Mucosa of descending colon (tissue), 3 donors: ENCODE results near the gene ATP5ME. TPM values are rescaled to one million over a fixed set of nuclear protein-coding genes. Genes with fewer than 3 reads are reported as not detected.

Source experiments
- ATAC-seq: fragments of 200-7000 bp; cut with Tn5 transposase; one replicate; pipeline ENCODE4 v1.9.1; 2020; ENCODE audit warnings: mild to moderate bottlenecking, moderate library complexity
- DNase-seq, 3 donors: peaks; one replicate each; pipeline ENCODE4 v3.0.0-alpha.2; 2020
- H3K36me3 ChIP-seq: fragments of 200-600 bp; one replicate; pipeline ENCODE4 v1.8.0; 2021; ENCODE audit warnings: low read depth, mild to moderate bottlenecking
- H3K4me1 ChIP-seq: fragments of 200-600 bp; one replicate; pipeline ENCODE4 v1.8.0; 2021; ENCODE audit warnings: low read depth, mild to moderate bottlenecking
- H3K4me3 ChIP-seq: fragments of 200-600 bp; one replicate; pipeline ENCODE4 v1.8.0; 2021; ENCODE audit warnings: mild to moderate bottlenecking
- H3K9me3 ChIP-seq: fragments of 200-600 bp; one replicate; pipeline ENCODE4 v1.8.0; 2021; ENCODE audit warnings: mild to moderate bottlenecking
- intact Hi-C, 2 donors: fragments of 100-400 bp; cut with DNase I in 1 of 2; cut with micrococcal nuclease in 1 of 2; formaldehyde crosslinking; loops; one replicate each; pipeline versions ENCODE4 v1.11.0 to v1.11.1; 2022; cut with DNase I, micrococcal nuclease
- total RNA-seq, 3 donors: library from RNA; stranded (reverse); fragmentation: NEBNext Ultra II Directional in 2 of 3; extraction: Animal tissue kit (Norgen Biotek cat#: 25700) in 2 of 3; gene quantifications; one replicate each; pipeline versions ENCODE4 v1.2.1 to v1.2.4, GENCODE V29; 2021 to 2023
- TF ChIP-seq, protein P1 (sequence below): fragments of 200-600 bp; IDR thresholded peaks from one replicate; pipeline ENCODE4 v1.8.0; 2022; ENCODE audit warnings: antibody characterized with exemption, mild to moderate bottlenecking
- donor health status: DM: no; HTN: no; CAD: no; lungs with moderate emphysema.
- donor health status: DM: no; HTN: no; CAD: no.
- donor health status: DM: no; HTN: yes; CAD: no.

ATP5ME gene
- total RNA-seq, 3 donors from 2014 or later, result 330 to 467 (median 399) TPM

DNA sequence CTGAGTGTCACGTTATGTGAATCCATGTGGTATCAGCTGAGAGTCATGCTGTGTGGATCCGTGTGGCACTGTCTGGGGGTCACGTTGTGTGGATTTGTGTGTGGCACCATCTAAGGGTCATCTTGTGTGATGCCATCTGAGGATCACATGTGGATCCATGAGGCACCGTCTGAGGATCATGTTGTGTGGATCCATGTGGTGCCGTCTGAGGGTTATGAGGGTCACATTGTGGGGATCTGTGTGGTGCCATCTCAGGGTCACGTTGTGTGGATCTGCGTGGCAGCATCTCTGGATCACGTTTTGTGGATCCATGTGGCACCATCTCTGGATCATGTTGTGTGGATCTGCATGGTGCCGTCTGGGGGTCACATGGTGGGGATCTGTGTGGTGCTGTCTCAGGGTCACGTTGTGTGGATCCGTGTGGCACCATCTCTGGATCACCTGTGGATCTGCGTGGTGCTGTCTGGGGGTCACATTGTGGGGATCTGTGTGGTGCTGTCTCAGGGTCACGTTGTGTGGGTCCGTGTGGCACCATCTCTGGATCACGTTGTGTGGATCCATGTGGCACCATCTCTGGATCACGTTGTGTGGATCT is 41.8 kb downstream of the ATP5ME start:
- Histone ChIP-seq H3K36me3 (no peaks in the 10 kb centered on the region), H3K9me3 (no peaks in the 10 kb centered on the region), H3K4me3 (no peak overlapping the region), H3K4me1 (no peaks in the 10 kb centered on the region)
- ATAC-seq, result no peak
- DNase-seq, result no peak
- intact Hi-C loops, result no loop called here
- TF ChIP-seq, protein P1, sequence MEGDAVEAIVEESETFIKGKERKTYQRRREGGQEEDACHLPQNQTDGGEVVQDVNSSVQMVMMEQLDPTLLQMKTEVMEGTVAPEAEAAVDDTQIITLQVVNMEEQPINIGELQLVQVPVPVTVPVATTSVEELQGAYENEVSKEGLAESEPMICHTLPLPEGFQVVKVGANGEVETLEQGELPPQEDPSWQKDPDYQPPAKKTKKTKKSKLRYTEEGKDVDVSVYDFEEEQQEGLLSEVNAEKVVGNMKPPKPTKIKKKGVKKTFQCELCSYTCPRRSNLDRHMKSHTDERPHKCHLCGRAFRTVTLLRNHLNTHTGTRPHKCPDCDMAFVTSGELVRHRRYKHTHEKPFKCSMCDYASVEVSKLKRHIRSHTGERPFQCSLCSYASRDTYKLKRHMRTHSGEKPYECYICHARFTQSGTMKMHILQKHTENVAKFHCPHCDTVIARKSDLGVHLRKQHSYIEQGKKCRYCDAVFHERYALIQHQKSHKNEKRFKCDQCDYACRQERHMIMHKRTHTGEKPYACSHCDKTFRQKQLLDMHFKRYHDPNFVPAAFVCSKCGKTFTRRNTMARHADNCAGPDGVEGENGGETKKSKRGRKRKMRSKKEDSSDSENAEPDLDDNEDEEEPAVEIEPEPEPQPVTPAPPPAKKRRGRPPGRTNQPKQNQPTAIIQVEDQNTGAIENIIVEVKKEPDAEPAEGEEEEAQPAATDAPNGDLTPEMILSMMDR, result no peak

DNA sequence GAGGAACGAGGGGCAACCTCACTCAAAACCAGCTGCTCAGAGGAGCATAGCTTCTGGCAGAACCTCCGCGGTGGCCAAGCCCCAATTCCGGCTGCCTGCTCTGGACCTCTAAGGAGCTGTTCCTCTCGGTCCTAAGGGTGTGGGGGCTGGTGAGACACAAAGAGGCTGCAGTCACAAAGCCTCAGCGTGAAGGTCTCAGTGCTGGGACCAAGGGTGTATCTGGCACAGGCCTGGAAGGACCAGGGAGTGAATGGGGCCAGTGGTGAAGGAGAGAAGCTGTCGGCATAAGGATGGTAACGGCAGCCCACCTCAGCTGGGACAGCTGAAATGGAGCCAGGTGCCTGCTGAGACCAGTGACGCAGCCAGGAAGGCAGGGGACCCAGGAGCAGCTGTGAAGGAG is 43.4 kb downstream of the ATP5ME start:
- no peak for DNase-seq
- intact Hi-C loops, result no loop called here
- no peaks in the 10 kb centered on the region for H3K36me3 ChIP-seq
- no peak overlapping the region for H3K4me3 ChIP-seq
- TF ChIP-seq, protein P1, result no peak
- ATAC-seq, result no peak
- no peaks in the 10 kb centered on the region for H3K4me1 ChIP-seq
- no peaks in the 10 kb centered on the region for H3K9me3 ChIP-seq

DNA sequence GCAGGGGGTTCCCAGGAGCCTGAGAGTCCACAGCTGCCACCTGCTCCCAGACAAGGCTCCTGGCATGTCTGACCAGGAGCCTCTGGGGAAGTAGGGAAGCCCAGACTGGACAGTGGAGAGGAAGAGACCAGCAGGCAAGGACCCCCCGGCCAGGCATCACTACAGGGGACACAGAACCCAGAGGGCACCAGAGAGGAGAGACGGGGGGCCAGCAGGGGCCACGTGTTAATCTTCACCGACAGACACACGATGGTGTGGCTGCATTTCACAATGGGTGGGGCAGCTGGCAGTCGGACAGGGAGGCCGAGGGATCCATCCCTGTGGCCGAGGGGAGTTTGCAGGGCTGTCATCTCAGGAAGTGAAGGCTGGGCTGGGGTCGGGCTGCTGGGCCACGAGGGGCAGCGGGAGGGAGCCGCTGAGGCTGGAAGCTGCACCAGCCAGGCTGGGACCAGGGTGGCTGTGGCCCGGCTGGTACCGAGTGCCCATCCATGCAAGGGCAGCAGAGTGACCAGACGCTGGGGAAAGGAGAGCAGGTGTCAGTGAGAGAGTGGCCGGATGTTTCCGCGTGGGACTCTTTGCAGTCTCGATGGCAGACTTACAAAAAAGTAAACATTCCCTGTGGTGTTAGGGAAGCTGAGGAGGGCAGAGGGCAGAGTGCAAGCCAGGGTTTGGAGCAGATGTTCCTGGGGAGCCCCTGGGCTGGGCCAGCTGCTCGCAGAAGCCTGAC is 44.0 kb downstream of the ATP5ME start:
- no peak for DNase-seq
- no peak overlapping the region for H3K4me3 ChIP-seq
- H3K36me3 ChIP-seq, result no peaks in the 10 kb centered on the region
- TF ChIP-seq, protein P1, result no peak
- ATAC-seq, result no peak
- H3K9me3 ChIP-seq, result no peaks in the 10 kb centered on the region
- intact Hi-C loops, result no loop called here
- no peaks in the 10 kb centered on the region for H3K4me1 ChIP-seq

DNA sequence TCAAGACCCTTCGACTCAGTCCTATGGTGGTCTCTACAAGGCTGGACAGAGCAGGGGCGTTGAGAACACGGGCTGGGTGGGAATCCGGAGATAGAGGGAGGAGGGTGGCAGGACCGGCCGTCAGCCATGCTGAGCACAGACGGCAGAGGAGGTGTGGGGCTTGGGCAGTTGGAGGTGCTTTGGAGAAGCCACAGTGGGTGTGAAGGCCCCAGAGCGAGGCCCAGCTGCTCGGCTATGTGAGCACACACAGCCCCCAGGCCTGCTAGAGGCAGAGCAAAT is 44.5 kb downstream of the ATP5ME start:
- no peaks in the 10 kb centered on the region for H3K4me1 ChIP-seq
- no peak for ATAC-seq
- H3K9me3 ChIP-seq, result no peaks in the 10 kb centered on the region
- intact Hi-C loops, result no loop called here
- H3K4me3 ChIP-seq, result no peak overlapping the region
- DNase-seq, result no peak
- TF ChIP-seq, protein P1, result no peak
- no peaks in the 10 kb centered on the region for H3K36me3 ChIP-seq

DNA sequence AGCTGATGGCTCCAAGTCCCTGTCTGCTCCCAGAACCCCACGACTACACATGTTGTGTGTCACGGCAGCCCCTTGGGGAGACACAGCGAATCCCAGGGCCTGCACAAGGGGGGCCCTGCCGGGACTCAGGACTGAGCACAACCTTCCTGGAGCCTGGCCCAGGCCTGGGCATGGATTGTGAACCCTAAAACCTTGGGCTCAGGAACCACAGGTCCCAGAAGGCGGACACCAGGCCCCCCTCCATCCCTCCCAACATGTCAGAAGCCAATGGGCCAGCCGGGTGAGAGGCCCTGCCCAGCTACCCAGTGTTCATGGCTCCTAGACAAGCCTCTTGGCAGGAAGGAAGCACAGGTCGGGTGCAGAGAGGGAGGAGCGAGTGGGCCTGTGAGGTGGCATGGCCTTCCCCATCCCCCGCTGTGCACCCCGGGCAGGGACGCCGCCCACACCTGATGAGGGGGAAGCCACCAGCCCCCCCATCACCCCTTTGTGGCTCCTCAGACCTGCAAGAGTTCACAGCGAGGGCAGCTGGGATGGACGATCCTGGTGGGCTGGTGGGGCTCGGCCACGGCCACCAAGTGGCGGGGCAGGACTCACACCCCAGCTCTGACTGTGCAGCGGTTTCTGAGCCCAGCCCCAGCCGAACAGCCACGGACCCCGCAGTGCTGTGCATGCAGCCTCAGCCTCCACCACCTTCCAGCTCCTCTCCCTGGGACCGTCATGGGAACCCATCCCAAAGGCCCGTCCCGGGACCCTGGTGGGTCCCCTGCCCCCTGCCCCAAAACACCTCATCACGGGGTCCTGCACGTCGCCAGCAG is 45.0 kb downstream of the ATP5ME start:
- no peak for ATAC-seq

More for the DNA sequence above, 45.0 kb downstream of the ATP5ME start:
- intact Hi-C loops, result no loop called here
- H3K4me1 ChIP-seq, result no peaks in the 10 kb centered on the region
- DNase-seq, result no peak
- H3K9me3 ChIP-seq, result no peaks in the 10 kb centered on the region
- no peak overlapping the region for H3K4me3 ChIP-seq
- TF ChIP-seq, protein P1, result no peak
- no peaks in the 10 kb centered on the region for H3K36me3 ChIP-seq
